GM23248 (cell line): ENCODE results near the gene ZNF70. TPM values are rescaled to one million over a fixed set of nuclear protein-coding genes. Genes with fewer than 3 reads are reported as not detected.

Experiments
- DNase-seq: peaks from one replicate; pipeline ENCODE4 v3.0.0-alpha.2; 2015
- H2AFZ ChIP-seq: fragments of 200-600 bp; sonication (generic); 2 replicates; pipeline ENCODE4 v1.6.1; 2016; ENCODE audit warnings: antibody characterized with exemption
- H3F3A ChIP-seq: fragments of 200-600 bp; sonication (generic); 2 replicates; pipeline ENCODE4 v1.6.1; 2016; ENCODE audit warnings: mild to moderate bottlenecking, antibody characterized with exemption, mixed run types; ENCODE audit not compliant: insufficient read depth
- H3K27ac ChIP-seq: fragments of 200-600 bp; sonication (generic); 2 replicates; pipeline ENCODE4 v1.5.1; 2016; ENCODE audit warnings: mild to moderate bottlenecking
- H3K27me3 ChIP-seq: fragments of 200-600 bp; sonication (generic); replicated peaks from 2 replicates; pipeline ENCODE4 v1.6.1; 2016; ENCODE audit warnings: mild to moderate bottlenecking; ENCODE audit not compliant: insufficient read depth
- H3K36me3 ChIP-seq: fragments of 200-600 bp; sonication (generic); 2 replicates; pipeline ENCODE4 v1.6.1; 2016; ENCODE audit warnings: low read depth, mild to moderate bottlenecking
- H3K4me1 ChIP-seq: fragments of 200-600 bp; sonication (generic); 2 replicates; pipeline ENCODE4 v1.6.1; 2016; ENCODE audit warnings: mild to moderate bottlenecking; ENCODE audit not compliant: insufficient read depth
- H3K4me2 ChIP-seq: fragments of 200-600 bp; sonication (generic); one replicate; pipeline ENCODE4 v1.6.1; 2016; ENCODE audit warnings: mild to moderate bottlenecking; ENCODE audit not compliant: unreplicated experiment
- H3K4me3 ChIP-seq: fragments of 200-600 bp; sonication (generic); 2 replicates; pipeline ENCODE4 v1.5.1; 2016; ENCODE audit warnings: mild to moderate bottlenecking
- H3K79me2 ChIP-seq: fragments of 200-600 bp; sonication (generic); 2 replicates; pipeline ENCODE4 v1.6.1; 2016; ENCODE audit warnings: mild to moderate bottlenecking; ENCODE audit not compliant: insufficient read depth
- H3K9ac ChIP-seq: fragments of 200-600 bp; sonication (generic); 2 replicates; pipeline ENCODE4 v1.6.1; 2016; ENCODE audit warnings: mild to moderate bottlenecking
- H3K9me2 ChIP-seq: fragments of 200-600 bp; sonication (generic); 2 replicates; pipeline ENCODE4 v1.6.1; 2016; ENCODE audit warnings: mixed run types, mild to moderate bottlenecking, moderate library complexity; ENCODE audit not compliant: insufficient read depth
- H3K9me3 ChIP-seq: fragments of 200-600 bp; sonication (generic); one replicate; pipeline ENCODE4 v1.6.1; 2017; ENCODE audit warnings: low read depth
- H4K20me1 ChIP-seq: fragments of 200-600 bp; sonication (generic); 2 replicates; pipeline ENCODE4 v1.6.0; 2016; ENCODE audit not compliant: insufficient read depth
- EZH2 ChIP-seq: fragments of 200-600 bp; sonication (generic); IDR thresholded peaks from 2 replicates; pipeline ENCODE4 v1.6.1; 2018; ENCODE audit warnings: antibody characterized with exemption, mild to moderate bottlenecking; ENCODE audit not compliant: insufficient read depth, poor library complexity, severe bottlenecking
- EZH2phosphoT487 ChIP-seq: fragments of 200-600 bp; sonication (generic); IDR thresholded peaks from 2 replicates; pipeline ENCODE4 v1.6.1; 2018; ENCODE audit warnings: antibody characterized with exemption, moderate library complexity, mild to moderate bottlenecking, low read depth; ENCODE audit not compliant: insufficient read depth
- WGBS, 2 experiments: methylation state at CpG; one replicate each; pipeline ENCODE4 v1.1.6; 2015 to 2017; ENCODE audit warnings: low lambda C conversion rate in 2 of 2, low coverage in 1 of 2; ENCODE audit errors: missing lambda C conversion rate in 2 of 2; 5-methylcytosine and 5-hydroxymethylcytosine counted together
- in situ Hi-C: fragments of 300-500 bp; cut with MboI; formaldehyde crosslinking; loops from 2 replicates; pipeline ENCODE4 v1.15.0; 2020
- polyA plus RNA-seq: library from polyadenylated mRNA; unstranded; fragments of >200 nt; fragmentation: Nextera tagmentation; extraction: Ambion mirVana; gene quantifications from 2 replicates; pipeline ENCODE4 v1.2.1, GENCODE V29; 2016
- total RNA-seq: library from RNA; depleted of rRNA; stranded (reverse); fragments of >200 nt; shearing (Covaris generic); gene quantifications from 2 replicates; pipeline ENCODE4 v1.2.3, GENCODE V29; 2014

The ZNF70 gene
- total and polyA plus RNA-seq, 2 experiments from 2014 or later: 1.0 to 2.5 TPM

- H4K20me1 ChIP-seq: no peaks in the 10 kb centered on the region
- 43 to 50% methylated on average over 4 of the region's 4 CpGs for WGBS, 2 experiments
- no peaks in the 10 kb centered on the region for H3K79me2 ChIP-seq
- no peaks in the 10 kb centered on the region for H3K9me3 ChIP-seq
- H3K4me1 ChIP-seq: no peaks in the 10 kb centered on the region
- TF ChIP-seq EZH2: no peak
- TF ChIP-seq EZH2phosphoT487: no peak
- in situ Hi-C loops: no loop called here
- H3K9ac ChIP-seq: no peak overlapping the region
- DNase-seq: no peak
- H3K4me2 ChIP-seq: no peak overlapping the region
- 0 out of 2 replicates have a peak, but pooled peaks cover 6% of the 10 kb centered on the region for H3F3A ChIP-seq
- H3K27me3 ChIP-seq: no peaks in the 10 kb centered on the region
- no peak overlapping the region for H3K4me3 ChIP-seq
- no peak overlapping the region for H3K27ac ChIP-seq
- H2AFZ ChIP-seq: no peak overlapping the region
- H3K36me3 ChIP-seq: no peaks in the 10 kb centered on the region
- no peaks in the 10 kb centered on the region for H3K9me2 ChIP-seq
Measured at GRCh38 chr22:23756891-23757290, 6.0 kb upstream of the ZNF70 start.

GRCh38 chr22:23755711-23756110 lies 4.8 kb upstream of the ZNF70 start:
- Histone ChIP-seq H3K9me3 (no peaks in the 10 kb centered on the region), H3K4me2 (no peak overlapping the region), H3K27me3 (no peaks in the 10 kb centered on the region), H3K9me2 (no peaks in the 10 kb centered on the region), H3K27ac (no peak overlapping the region), H3F3A (0 out of 2 replicates have a peak, but pooled peaks cover 6% of the 10 kb centered on the region), H3K4me3 (no peak overlapping the region), H3K36me3 (no peaks in the 10 kb centered on the region), H3K4me1 (no peaks in the 10 kb centered on the region), H3K9ac (no peak overlapping the region), H2AFZ (no peak overlapping the region), H4K20me1 (no peaks in the 10 kb centered on the region), H3K79me2 (no peaks in the 10 kb centered on the region)
- no peak for DNase-seq
- TF ChIP-seq EZH2phosphoT487 (no peak), EZH2 (no peak)
- 56 to 72% methylated on average over 8 of the region's 8 CpGs for WGBS, 2 experiments
- in situ Hi-C loops: no loop called here

- Histone ChIP-seq H3F3A (0 out of 2 replicates have a peak, but pooled peaks cover 6% of the 10 kb centered on the region), H3K27ac (no peak overlapping the region), H3K27me3 (no peaks in the 10 kb centered on the region), H3K4me1 (0 out of 2 replicates have a peak, but pooled peaks cover 3% of the 10 kb centered on the region), H3K4me3 (no peak overlapping the region), H4K20me1 (no peaks in the 10 kb centered on the region), H3K9me2 (no peaks in the 10 kb centered on the region), H3K79me2 (peaks cover 4% of the 10 kb centered on the region; the same call in 1 of the 2 replicates), H3K9ac (no peak overlapping the region), H3K4me2 (no peak overlapping the region), H2AFZ (no peak overlapping the region), H3K9me3 (no peaks in the 10 kb centered on the region), H3K36me3 (no peaks in the 10 kb centered on the region)
- in situ Hi-C loops: no loop called here
- 62 to 64% methylated on average over 6 of the region's 6 CpGs for WGBS, 2 experiments
- no peak for TF ChIP-seq EZH2
- DNase-seq: peak; percentile 38
Measured at GRCh38 chr22:23754980-23755636, 4.2 kb upstream of the ZNF70 start.

- Histone ChIP-seq H3K9me3 (no peaks in the 10 kb centered on the region), H4K20me1 (no peaks in the 10 kb centered on the region), H3K27me3 (no peaks in the 10 kb centered on the region), H3K4me3 (no peak within 1 kb of the TSS), H3K79me2 (peaks cover 12% of the 10 kb centered on the region; the same call in 1 of the 2 replicates), H3K36me3 (no peaks in the 10 kb centered on the region), H3K4me2 (no peak within 1 kb of the TSS), H3K9me2 (no peaks in the 10 kb centered on the region), H3K4me1 (0 out of 2 replicates have a peak, but pooled peaks cover 7% of the 10 kb centered on the region), H3K27ac (no peak within 1 kb of the TSS), H2AFZ (no peak within 1 kb of the TSS), H3F3A (0 out of 2 replicates have a peak, but pooled peaks cover 6% of the 10 kb centered on the region), H3K9ac (no peak within 1 kb of the TSS)
- no peak for DNase-seq
- TF ChIP-seq EZH2 (no peak), EZH2phosphoT487 (no peak)
- in situ Hi-C loops: no loop called here
- 91 to 95% methylated on average over 14 of the region's 14 CpGs for WGBS, 2 experiments
Measured at GRCh38 chr22:23754220-23754919, 3.5 kb upstream of the ZNF70 start, which contains the start of gene VPREB3. TSS of gene VPREB3 (minus strand) at chr22:23754425. CDS start at chr22:23754363, 62 bp downstream.
